Measurements from ENCODE around the gene ADISSP.

ADISSP gene

GRCh38 chr20:3729378-3729777 is 38.2 kb downstream of the ADISSP start:
- no peak for TF ChIP-seq CTCF (IDR thresholded peaks at IDR 0.05; ENCODE audit: borderline replicate concordance, control extremely low read depth, extremely low read depth, insufficient read depth, missing control alignments)
- in situ Hi-C loops (cut with MboI; ENCODE audit: low sequenced_read_pairs, unreplicated experiment), result no loop called here
- DNase-seq (ENCODE audit: low spot score), result no peak

GRCh38 chr20:3728876-3729275 is 38.7 kb downstream of the ADISSP start:
- in situ Hi-C loops (cut with MboI; ENCODE audit: low sequenced_read_pairs, unreplicated experiment), result no loop called here
- TF ChIP-seq CTCF (IDR thresholded peaks at IDR 0.05; ENCODE audit: borderline replicate concordance, control extremely low read depth, extremely low read depth, insufficient read depth, missing control alignments), result no peak
- no peak for DNase-seq (ENCODE audit: low spot score)

GRCh38 chr20:3728354-3728753 is 39.2 kb downstream of the ADISSP start:
- DNase-seq (ENCODE audit: low spot score), result no peak
- no peak for TF ChIP-seq CTCF (IDR thresholded peaks at IDR 0.05; ENCODE audit: borderline replicate concordance, control extremely low read depth, extremely low read depth, insufficient read depth, missing control alignments)
- in situ Hi-C loops (cut with MboI; ENCODE audit: low sequenced_read_pairs, unreplicated experiment), result no loop called here

GRCh38 chr20:3727401-3728021 is 40.0 kb downstream of the ADISSP start:
- in situ Hi-C loops (cut with MboI; ENCODE audit: low sequenced_read_pairs, unreplicated experiment), result no loop called here
- DNase-seq (ENCODE audit: low spot score), result no peak
- TF ChIP-seq CTCF (IDR thresholded peaks at IDR 0.05; ENCODE audit: borderline replicate concordance, control extremely low read depth, extremely low read depth, insufficient read depth, missing control alignments), result no peak

- TF ChIP-seq CTCF (IDR thresholded peaks at IDR 0.05; ENCODE audit: borderline replicate concordance, control extremely low read depth, extremely low read depth, insufficient read depth, missing control alignments), result no peak
- DNase-seq (ENCODE audit: low spot score), result no peak
- in situ Hi-C loops (cut with MboI; ENCODE audit: low sequenced_read_pairs, unreplicated experiment), result no loop called here
These were observed 43.2 kb downstream of the ADISSP start for GRCh38 chr20:3724356-3724755.

GRCh38 chr20:3723284-3723683 is 44.3 kb downstream of the ADISSP start:
- no peak for DNase-seq (ENCODE audit: low spot score)
- TF ChIP-seq CTCF (IDR thresholded peaks at IDR 0.05; ENCODE audit: borderline replicate concordance, control extremely low read depth, extremely low read depth, insufficient read depth, missing control alignments), result no peak
- in situ Hi-C loops (cut with MboI; ENCODE audit: low sequenced_read_pairs, unreplicated experiment), result no loop called here
